ENCODE measurements around the gene NOTCH1. TPM values are rescaled to one million over a fixed set of nuclear protein-coding genes. Genes with fewer than 3 reads are reported as not detected.

NOTCH1 gene
- total RNA-seq, 4 donors from 2014 or later = 32.0 to 40.8 (median 36.2) TPM

DNA sequence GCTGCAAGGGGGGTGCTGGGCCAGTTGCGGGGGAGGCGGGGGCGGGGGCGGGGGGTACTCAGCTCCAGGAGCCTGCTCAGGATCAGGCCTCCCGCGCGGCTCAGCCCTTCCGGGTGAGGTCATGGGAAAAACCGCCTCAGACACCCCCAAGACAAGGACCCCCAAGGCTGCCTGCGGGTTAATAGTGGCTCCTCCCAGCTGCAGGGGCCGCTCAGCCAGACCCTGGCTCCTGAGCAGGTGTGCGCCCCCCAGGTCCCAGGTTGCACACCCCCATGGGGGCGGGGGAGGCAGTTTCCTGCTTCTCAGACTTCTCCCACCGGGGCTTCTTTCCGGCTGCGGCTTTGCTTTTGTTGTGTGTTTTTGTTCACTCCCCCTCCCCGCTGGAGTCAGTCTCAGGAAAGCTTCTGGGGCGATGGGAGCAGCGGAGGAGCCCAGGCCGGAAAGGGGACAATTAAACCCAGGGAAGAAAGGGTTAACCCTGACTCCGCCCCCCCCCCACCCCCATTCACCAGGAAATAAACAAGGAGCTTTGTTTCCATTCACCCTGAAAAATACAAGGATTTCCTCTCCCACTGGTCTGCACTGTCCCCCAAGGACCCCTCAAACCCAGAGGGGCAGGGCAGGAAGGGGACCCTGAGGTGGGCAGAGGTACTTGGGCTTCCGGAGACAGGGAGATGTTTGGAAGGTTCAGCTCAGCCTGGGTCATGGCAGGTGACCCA, 42.3 kb upstream of the NOTCH1 start:
- peaks cover 0 to 73% (median 0%) of the 10 kb centered on the region in 4 donors for H3K27me3 ChIP-seq
- H3K27ac ChIP-seq = peak overlapping the region in 1 of 4 donors; percentile 13
- H3K4me1 ChIP-seq = peaks cover 21 to 74% (median 30%) of the 10 kb centered on the region in 3 donors
- no peaks in the 10 kb centered on the region for H3K9me3 ChIP-seq
- H3K4me3 ChIP-seq = no peak overlapping the region
- intact Hi-C loops (cut with DNase I) = no loop called here
- no peaks in the 10 kb centered on the region for H3K36me3 ChIP-seq
- TF ChIP-seq POLR2A (IDR thresholded peaks at IDR 0.05) = no peak
- TF ChIP-seq, protein P1, sequence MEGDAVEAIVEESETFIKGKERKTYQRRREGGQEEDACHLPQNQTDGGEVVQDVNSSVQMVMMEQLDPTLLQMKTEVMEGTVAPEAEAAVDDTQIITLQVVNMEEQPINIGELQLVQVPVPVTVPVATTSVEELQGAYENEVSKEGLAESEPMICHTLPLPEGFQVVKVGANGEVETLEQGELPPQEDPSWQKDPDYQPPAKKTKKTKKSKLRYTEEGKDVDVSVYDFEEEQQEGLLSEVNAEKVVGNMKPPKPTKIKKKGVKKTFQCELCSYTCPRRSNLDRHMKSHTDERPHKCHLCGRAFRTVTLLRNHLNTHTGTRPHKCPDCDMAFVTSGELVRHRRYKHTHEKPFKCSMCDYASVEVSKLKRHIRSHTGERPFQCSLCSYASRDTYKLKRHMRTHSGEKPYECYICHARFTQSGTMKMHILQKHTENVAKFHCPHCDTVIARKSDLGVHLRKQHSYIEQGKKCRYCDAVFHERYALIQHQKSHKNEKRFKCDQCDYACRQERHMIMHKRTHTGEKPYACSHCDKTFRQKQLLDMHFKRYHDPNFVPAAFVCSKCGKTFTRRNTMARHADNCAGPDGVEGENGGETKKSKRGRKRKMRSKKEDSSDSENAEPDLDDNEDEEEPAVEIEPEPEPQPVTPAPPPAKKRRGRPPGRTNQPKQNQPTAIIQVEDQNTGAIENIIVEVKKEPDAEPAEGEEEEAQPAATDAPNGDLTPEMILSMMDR (IDR thresholded peaks at IDR 0.05) = no peak
- WGBS, 2 donors = 20 to 51% methylated on average over 1 to 5 of the region's 22 CpGs
- DNase-seq = no peak

DNA sequence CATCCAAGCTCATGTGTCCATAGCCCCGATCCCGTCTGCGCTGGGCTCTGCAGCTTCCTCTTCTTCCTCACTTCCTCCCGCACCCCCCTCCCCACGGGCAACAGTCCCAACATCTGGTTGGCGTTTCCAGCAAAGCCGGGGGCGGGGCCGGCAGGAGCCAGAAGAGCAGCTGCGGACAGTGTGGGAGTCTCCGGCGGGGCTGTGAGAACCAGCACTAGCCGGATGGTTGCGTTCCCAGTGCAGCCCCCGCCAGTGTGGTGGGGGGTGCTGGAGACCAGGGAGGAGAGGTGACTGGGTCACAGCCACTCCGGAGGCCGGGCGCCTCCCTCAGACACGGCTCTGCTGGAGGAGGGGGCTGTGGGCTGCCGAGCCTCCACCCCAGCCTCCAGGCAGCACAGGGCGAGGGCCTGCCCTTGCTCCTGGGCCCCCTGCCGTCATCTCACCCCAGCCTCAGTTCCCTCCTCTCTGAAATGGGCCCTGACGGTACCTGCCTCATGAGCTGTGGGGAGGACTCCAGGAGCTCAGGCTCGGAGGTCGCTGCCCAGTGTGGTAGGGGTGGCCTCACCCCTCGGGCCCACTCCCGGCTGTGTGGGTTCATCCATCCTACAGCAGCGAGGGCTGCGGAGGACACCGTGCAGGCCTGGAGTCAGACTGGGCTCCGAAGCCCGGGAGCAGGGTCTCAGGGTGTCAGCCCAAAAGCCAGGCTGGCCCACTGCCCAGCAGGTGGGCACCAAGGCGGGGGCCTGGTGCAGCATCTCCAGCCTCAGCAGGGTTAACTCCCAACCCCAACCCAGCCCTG, 41.5 kb upstream of the NOTCH1 start:
- WGBS, 2 donors = 60% methylated on average over 1 of the region's 33 CpGs; no CpG with 5 or more reads in 1 of the 2 donors
- peaks cover 21 to 79% (median 30%) of the 10 kb centered on the region in 3 donors for H3K4me1 ChIP-seq
- TF ChIP-seq, protein P1 (IDR thresholded peaks at IDR 0.05) = no peak
- no peak for TF ChIP-seq POLR2A (IDR thresholded peaks at IDR 0.05)

DNA sequence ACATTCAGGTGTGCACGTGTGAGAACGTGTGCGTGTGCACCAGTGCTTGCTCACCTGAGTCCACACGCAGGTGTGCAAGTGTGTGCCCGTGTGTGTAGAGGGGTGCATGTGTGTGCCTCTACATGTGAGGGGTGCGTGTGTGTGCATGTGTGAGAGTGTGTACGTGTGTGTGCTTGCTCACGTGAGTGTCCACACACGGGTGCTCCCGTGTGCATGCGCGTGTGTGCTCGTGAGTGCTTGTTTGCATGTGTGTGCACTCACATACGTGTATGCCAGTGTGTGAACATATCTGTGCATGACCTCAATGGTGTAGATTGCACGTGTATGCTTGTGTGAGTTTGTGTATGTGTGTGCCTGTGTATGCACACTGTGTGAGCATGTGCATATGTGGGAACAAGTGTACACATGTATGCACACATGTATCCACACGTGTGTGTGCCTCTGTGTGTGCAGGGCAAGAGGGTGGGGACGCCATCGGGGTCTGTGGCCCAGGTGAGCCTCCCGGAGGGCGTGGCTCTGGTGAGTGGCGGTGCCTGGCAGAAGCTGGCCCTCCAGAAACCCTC, 40.6 kb upstream of the NOTCH1 start:
- intact Hi-C loops (cut with DNase I) = no loop called here
- H3K4me1 ChIP-seq = peaks cover 21 to 79% (median 30%) of the 10 kb centered on the region in 3 donors
- DNase-seq = no peak
- H3K36me3 ChIP-seq = no peaks in the 10 kb centered on the region
- WGBS, 2 donors = 70 to 71% methylated on average over 20 to 21 of the region's 21 CpGs
- TF ChIP-seq, protein P1 (IDR thresholded peaks at IDR 0.05) = no peak
- TF ChIP-seq POLR2A (IDR thresholded peaks at IDR 0.05) = no peak
- peaks cover 0 to 66% (median 0%) of the 10 kb centered on the region in 4 donors for H3K27me3 ChIP-seq
- H3K27ac ChIP-seq = no peak overlapping the region
- no peak overlapping the region for H3K4me3 ChIP-seq
- H3K9me3 ChIP-seq = no peaks in the 10 kb centered on the region

More for the DNA sequence above, 41.5 kb upstream of the NOTCH1 start:
- intact Hi-C loops (cut with DNase I) = no loop called here
- peak overlapping the region in 2 of 4 donors; percentile 10 to 13 for H3K27ac ChIP-seq
- DNase-seq = no peak
- H3K9me3 ChIP-seq = no peaks in the 10 kb centered on the region
- H3K36me3 ChIP-seq = no peaks in the 10 kb centered on the region
- H3K4me3 ChIP-seq = peak overlapping the region in 1 of 4 donors; percentile 40
- peaks cover 0 to 66% (median 0%) of the 10 kb centered on the region in 4 donors for H3K27me3 ChIP-seq

DNA sequence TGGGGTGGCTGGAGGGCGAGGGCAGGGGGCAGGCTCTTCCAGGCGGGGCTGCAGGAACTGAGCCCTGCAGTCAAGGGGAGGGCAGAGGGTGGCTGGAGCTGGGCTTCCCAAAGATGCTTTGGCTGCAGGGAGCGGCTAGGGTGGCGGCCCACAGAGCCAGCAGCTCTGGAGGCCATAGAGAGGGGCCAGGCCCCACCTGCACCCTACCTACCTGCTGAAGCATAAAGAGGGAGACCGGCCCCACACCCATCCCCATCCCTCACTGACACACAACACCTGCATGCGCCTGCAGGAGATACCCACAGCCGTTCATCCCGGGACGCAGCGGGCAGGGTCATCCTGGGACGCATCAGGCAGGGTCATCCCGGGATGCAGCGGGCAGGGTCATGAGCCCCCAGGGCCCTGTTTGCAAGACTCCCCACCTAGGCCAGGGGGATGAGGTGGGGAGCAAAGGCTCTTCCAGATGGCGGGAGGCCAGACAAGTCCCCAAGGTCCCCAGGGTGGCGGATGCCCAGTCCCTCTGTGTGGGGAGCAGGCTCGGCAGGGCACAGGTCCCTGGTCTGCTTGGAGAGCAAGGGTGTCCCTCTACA, 39.8 kb upstream of the NOTCH1 start:
- no peak overlapping the region for H3K4me3 ChIP-seq
- H3K27ac ChIP-seq = no peak overlapping the region
- H3K4me1 ChIP-seq = peaks cover 21 to 71% (median 30%) of the 10 kb centered on the region in 3 donors
- peaks cover 0 to 57% (median 0%) of the 10 kb centered on the region in 4 donors for H3K27me3 ChIP-seq
- no peak for DNase-seq
- H3K9me3 ChIP-seq = no peaks in the 10 kb centered on the region
- TF ChIP-seq, protein P1 (IDR thresholded peaks at IDR 0.05) = no peak
- no peaks in the 10 kb centered on the region for H3K36me3 ChIP-seq
- 80% methylated on average over 2 of the region's 16 CpGs; no CpG with 5 or more reads in 1 of the 2 donors for WGBS, 2 donors
- intact Hi-C loops (cut with DNase I) = no loop called here
